Liver (tissue), 3 donors: ENCODE measurements around the gene AKR1B15.

Experiments used
- CTCF ChIP-seq: fragments of 150-350 bp; IDR thresholded peaks from 2 replicates; pipeline ENCODE4 v1.5.1; 2017; ENCODE audit warnings: improper control_type of control experiment, low read depth, low read length; ENCODE audit not compliant: missing input control
- EGR1 ChIP-seq, 2 donors: IDR thresholded peaks; 2 replicates each; pipeline ENCODE4 v1.6.1; 2016 to 2018; ENCODE audit warnings: antibody characterized with exemption in 2 of 2, low read depth in 2 of 2
- GABPA ChIP-seq, 2 donors: IDR thresholded peaks in 1 of 2; conservative IDR thresholded peaks in 1 of 2; 2 replicates each; pipeline ENCODE4 v1.6.1; 2016; ENCODE audit warnings: antibody characterized with exemption in 2 of 2, mild to moderate bottlenecking in 1 of 2, moderate library complexity in 1 of 2
- JUND ChIP-seq, 2 donors: IDR thresholded peaks; 2 replicates each; pipeline ENCODE4 v1.6.1; 2016; ENCODE audit warnings: antibody characterized with exemption in 2 of 2
- MAX ChIP-seq: IDR thresholded peaks from 2 replicates; pipeline ENCODE4 v1.6.1; 2016; ENCODE audit warnings: antibody characterized with exemption
- REST ChIP-seq: IDR thresholded peaks from 2 replicates; pipeline ENCODE4 v1.6.1; 2016; ENCODE audit warnings: antibody characterized with exemption, mild to moderate bottlenecking
- SP1 ChIP-seq: IDR thresholded peaks from 2 replicates; pipeline ENCODE4 v1.6.1; 2018; ENCODE audit warnings: antibody characterized with exemption, mild to moderate bottlenecking
- TAF1 ChIP-seq: conservative IDR thresholded peaks from 2 replicates; pipeline ENCODE4 v1.6.1; 2016; ENCODE audit warnings: antibody characterized with exemption, mild to moderate bottlenecking
- YY1 ChIP-seq: IDR thresholded peaks from 2 replicates; pipeline ENCODE4 v1.6.1; 2016; ENCODE audit warnings: antibody characterized with exemption, mild to moderate bottlenecking
- TF ChIP-seq, protein P1 (sequence below): IDR thresholded peaks from 2 replicates; pipeline ENCODE4 v1.6.1; 2016; ENCODE audit warnings: antibody characterized with exemption
- donor health status: healthy.
- donor health status: healthy.

DNA sequence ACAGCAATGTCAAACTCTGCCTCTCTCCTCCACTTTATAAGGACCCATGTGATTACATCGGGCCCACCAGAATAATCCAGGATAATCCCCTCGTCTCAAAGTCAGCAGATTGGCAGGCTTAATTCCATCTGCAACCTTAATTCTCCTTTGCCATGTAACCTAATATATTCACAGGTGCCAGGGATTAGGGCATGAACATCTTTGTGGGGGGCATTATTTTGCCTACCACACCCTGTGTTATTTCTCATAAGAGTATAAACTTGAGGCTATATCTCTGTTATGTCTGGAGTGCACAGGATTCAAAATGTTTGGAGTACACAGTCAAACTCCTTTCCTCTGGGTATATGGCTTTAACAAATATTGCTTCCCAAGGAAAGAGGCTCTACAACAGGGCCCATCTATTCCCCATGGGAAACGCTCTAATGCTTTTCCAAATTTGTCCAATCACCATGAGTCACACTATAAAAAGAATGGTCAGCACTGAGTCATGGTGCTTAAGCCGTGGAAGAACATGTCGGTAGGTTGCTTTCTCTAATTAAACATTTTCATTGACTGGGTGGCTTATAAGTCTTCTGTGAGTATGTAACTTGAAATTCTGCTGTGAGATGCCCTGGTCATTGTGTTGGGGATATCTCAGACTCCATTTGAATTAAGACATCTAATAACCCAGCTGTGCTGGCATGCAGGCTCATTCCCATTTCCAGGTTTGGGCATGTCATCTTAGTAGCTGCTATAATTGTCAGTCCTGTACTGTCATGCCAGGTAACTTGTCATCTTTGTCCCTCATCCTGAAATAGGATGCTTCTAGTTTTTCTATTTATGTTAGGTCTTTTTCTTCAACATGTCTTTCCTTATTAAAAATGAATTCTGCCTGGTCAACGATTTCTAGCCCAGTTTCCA is 33.1 kb upstream of the AKR1B15 start:
- no peak for TF ChIP-seq CTCF
- TF ChIP-seq MAX: no peak
- no peak for TF ChIP-seq EGR1 (IDR thresholded peaks at IDR 0.05; ENCODE audit: low read depth in 2 of 2)
- no peak for TF ChIP-seq REST
- no peak for TF ChIP-seq GABPA (IDR thresholded peaks at IDR 0.05 in 1 of 2, conservative IDR thresholded peaks at IDR 0.05 in 1 of 2)
- no peak for TF ChIP-seq TAF1
- no peak for TF ChIP-seq YY1
- TF ChIP-seq JUND (IDR thresholded peaks at IDR 0.05): no peak
- TF ChIP-seq SP1: no peak
- TF ChIP-seq, protein P1, sequence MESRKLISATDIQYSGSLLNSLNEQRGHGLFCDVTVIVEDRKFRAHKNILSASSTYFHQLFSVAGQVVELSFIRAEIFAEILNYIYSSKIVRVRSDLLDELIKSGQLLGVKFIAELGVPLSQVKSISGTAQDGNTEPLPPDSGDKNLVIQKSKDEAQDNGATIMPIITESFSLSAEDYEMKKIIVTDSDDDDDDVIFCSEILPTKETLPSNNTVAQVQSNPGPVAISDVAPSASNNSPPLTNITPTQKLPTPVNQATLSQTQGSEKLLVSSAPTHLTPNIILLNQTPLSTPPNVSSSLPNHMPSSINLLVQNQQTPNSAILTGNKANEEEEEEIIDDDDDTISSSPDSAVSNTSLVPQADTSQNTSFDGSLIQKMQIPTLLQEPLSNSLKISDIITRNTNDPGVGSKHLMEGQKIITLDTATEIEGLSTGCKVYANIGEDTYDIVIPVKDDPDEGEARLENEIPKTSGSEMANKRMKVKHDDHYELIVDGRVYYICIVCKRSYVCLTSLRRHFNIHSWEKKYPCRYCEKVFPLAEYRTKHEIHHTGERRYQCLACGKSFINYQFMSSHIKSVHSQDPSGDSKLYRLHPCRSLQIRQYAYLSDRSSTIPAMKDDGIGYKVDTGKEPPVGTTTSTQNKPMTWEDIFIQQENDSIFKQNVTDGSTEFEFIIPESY: no peak
